Neuronal stem cell (in vitro differentiated cells): ENCODE results near the gene BCL2.

Source experiments
- DNase-seq: peaks from one replicate; pipeline ENCODE4 v3.0.0-alpha.2; 2013; ENCODE audit warnings: low spot score
- H2AFZ ChIP-seq: one replicate; pipeline ENCODE4 v1.6.1; 2013; ENCODE audit warnings: mild to moderate bottlenecking, low read length, inconsistent platforms
- H2AK5ac ChIP-seq: 2 replicates; pipeline ENCODE4 v1.6.1; 2013; ENCODE audit warnings: low read depth, mild to moderate bottlenecking, inconsistent platforms, low read length, moderate library complexity, mixed read lengths
- H2BK120ac ChIP-seq: 2 replicates; pipeline ENCODE4 v1.6.1; 2013; ENCODE audit warnings: low read depth, mild to moderate bottlenecking, inconsistent platforms, low read length, moderate library complexity, mixed read lengths
- H2BK12ac ChIP-seq: one replicate; pipeline ENCODE4 v1.6.1; 2013; ENCODE audit warnings: low read length, inconsistent platforms
- H2BK15ac ChIP-seq: 2 replicates; pipeline ENCODE4 v1.6.1; 2013; ENCODE audit warnings: mild to moderate bottlenecking, low read length, inconsistent platforms, mixed read lengths
- H2BK5ac ChIP-seq: one replicate; pipeline ENCODE4 v1.6.1; 2013; ENCODE audit warnings: inconsistent platforms, mild to moderate bottlenecking, low read length, moderate library complexity
- H3K14ac ChIP-seq: one replicate; pipeline ENCODE4 v1.6.1; 2013; ENCODE audit warnings: low read length, inconsistent platforms
- H3K18ac ChIP-seq: 2 replicates; pipeline ENCODE4 v1.6.1; 2013; ENCODE audit warnings: low read length, inconsistent platforms
- H3K23ac ChIP-seq: 2 replicates; pipeline ENCODE4 v1.6.1; 2013; ENCODE audit warnings: low read depth, mild to moderate bottlenecking, mixed read lengths, low read length, inconsistent platforms; ENCODE audit not compliant: poor library complexity
- H3K27ac ChIP-seq: replicated peaks from 3 replicates; pipeline ENCODE4 v1.5.1; 2013; ENCODE audit warnings: low read length, inconsistent platforms
- H3K27me3 ChIP-seq, 3 experiments: 2 replicates each; pipeline ENCODE4 v1.6.1; 2013; ENCODE audit warnings: low read length in 3 of 3, mild to moderate bottlenecking in 2 of 3, inconsistent platforms in 1 of 3, low read depth in 1 of 3, mixed read lengths in 1 of 3, moderate library complexity in 1 of 3; ENCODE audit not compliant: control insufficient read depth in 3 of 3, insufficient read depth in 3 of 3
- H3K36me3 ChIP-seq, 2 donors: replicated peaks in 1 of 2; 2 replicates each; pipeline ENCODE4 v1.6.1; 2013; ENCODE audit warnings: low read length in 2 of 2; ENCODE audit not compliant: control insufficient read depth in 2 of 2, insufficient read depth in 2 of 2
- H3K4ac ChIP-seq: 2 replicates; pipeline ENCODE4 v1.6.1; 2013; ENCODE audit warnings: inconsistent platforms, mild to moderate bottlenecking, low read length, moderate library complexity
- H3K4me1 ChIP-seq, 2 donors: 1 replicate in 1 of 2; 2 replicates in 1 of 2; pipeline ENCODE4 v1.6.1; 2013; ENCODE audit warnings: low read length in 2 of 2, low read depth in 1 of 2; ENCODE audit not compliant: control insufficient read depth in 2 of 2, insufficient read depth in 1 of 2
- H3K4me2 ChIP-seq: one replicate; pipeline ENCODE4 v1.6.1; 2013; ENCODE audit warnings: mild to moderate bottlenecking, low read length, inconsistent platforms; ENCODE audit not compliant: insufficient read depth, poor library complexity, severe bottlenecking
- H3K4me3 ChIP-seq, 2 donors: 2 replicates each; pipeline ENCODE4 v1.5.1; 2013; ENCODE audit warnings: low read length in 2 of 2, mild to moderate bottlenecking in 2 of 2, inconsistent platforms in 1 of 2, moderate library complexity in 1 of 2
- H3K79me1 ChIP-seq: one replicate; pipeline ENCODE4 v1.6.1; 2013; ENCODE audit warnings: low read depth, mild to moderate bottlenecking, inconsistent platforms, low read length, moderate library complexity
- H3K9ac ChIP-seq: one replicate; pipeline ENCODE4 v1.6.1; 2013; ENCODE audit warnings: mild to moderate bottlenecking, low read depth, low read length, inconsistent platforms; ENCODE audit not compliant: poor library complexity
- H3K9me3 ChIP-seq, 2 donors: replicated peaks in 1 of 2; 2 replicates each; pipeline versions ENCODE3 to v1.6.1; 2013; ENCODE audit warnings: low read length in 2 of 2, mild to moderate bottlenecking in 2 of 2, inconsistent platforms in 1 of 2, low read depth in 1 of 2, mixed read lengths in 1 of 2, moderate library complexity in 1 of 2; ENCODE audit not compliant: control insufficient read depth in 2 of 2, insufficient read depth in 1 of 2
- H4K8ac ChIP-seq: one replicate; pipeline ENCODE4 v1.6.1; 2013; ENCODE audit warnings: low read depth, mild to moderate bottlenecking, inconsistent platforms, low read length, moderate library complexity
- H4K91ac ChIP-seq: one replicate; pipeline ENCODE4 v1.6.1; 2013; ENCODE audit warnings: low read length, low read depth, mild to moderate bottlenecking, inconsistent platforms; ENCODE audit not compliant: poor library complexity
- WGBS, 2 donors: extraction: QIAGEN DNeasy Blood & Tissue Kit; methylation state at CpG; one replicate each; pipeline ENCODE4 v1.1.7; 2013; ENCODE audit warnings: missing lambda C conversion rate in 2 of 2, mixed read lengths in 1 of 2; ENCODE audit not compliant: insufficient read length in 2 of 2, insufficient replicate concordance in 1 of 2; ENCODE audit errors: extremely low coverage in 2 of 2; 5-methylcytosine and 5-hydroxymethylcytosine counted together

BCL2 gene

GRCh38 chr18:63315131-63315662 is 4.4 kb downstream of the BCL2 start:
- Histone ChIP-seq H3K18ac (no peak overlapping the region), H3K4me2 (no peak overlapping the region), H4K8ac (no peak overlapping the region), H3K4ac (no peak overlapping the region), H2BK5ac (no peak overlapping the region), H2AK5ac (no peak overlapping the region), H3K27me3 (no peaks in the 10 kb centered on the region), H3K79me1 (no peaks in the 10 kb centered on the region), H2BK15ac (no peak overlapping the region), H2BK120ac (no peak overlapping the region), H3K36me3 (peaks cover 0 to 3% of the 10 kb centered on the region in 2 donors), H3K23ac (no peak overlapping the region), H3K4me3 (no peak overlapping the region), H3K14ac (no peak overlapping the region), H3K9me3 (no peaks in the 10 kb centered on the region), H3K9ac (no peak overlapping the region), H3K4me1 (peaks cover 5 to 12% of the 10 kb centered on the region in 2 donors), H4K91ac (no peak overlapping the region), H2AFZ (no peak overlapping the region), H2BK12ac (no peak overlapping the region), H3K27ac (no peak overlapping the region)
- WGBS, 2 donors = no CpG with 5 or more reads among the region's 3 CpGs
- no peak for DNase-seq

GRCh38 chr18:63314062-63314790 is 5.3 kb downstream of the BCL2 start:
- H3K4me2 ChIP-seq = no peak overlapping the region
- no peak overlapping the region for H2AFZ ChIP-seq
- no peak overlapping the region for H3K23ac ChIP-seq
- no CpG with 5 or more reads among the region's 4 CpGs for WGBS, 2 donors
- H2BK12ac ChIP-seq = no peak overlapping the region
- H3K27me3 ChIP-seq = no peaks in the 10 kb centered on the region
- no peak overlapping the region for H3K4me3 ChIP-seq
- no peak overlapping the region for H4K8ac ChIP-seq
- H3K9me3 ChIP-seq = no peaks in the 10 kb centered on the region
- no peak overlapping the region for H3K18ac ChIP-seq
- H3K4ac ChIP-seq = no peak overlapping the region
- no peak overlapping the region for H3K27ac ChIP-seq
- peaks cover 3% of the 10 kb centered on the region for H3K79me1 ChIP-seq
- no peak overlapping the region for H2AK5ac ChIP-seq
- no peak for DNase-seq
- no peak overlapping the region for H3K9ac ChIP-seq
- H2BK120ac ChIP-seq = no peak overlapping the region
- no peak overlapping the region for H2BK5ac ChIP-seq
- H4K91ac ChIP-seq = no peak overlapping the region
- peaks cover 7 to 12% of the 10 kb centered on the region in 2 donors for H3K4me1 ChIP-seq
- no peak overlapping the region for H2BK15ac ChIP-seq
- no peak overlapping the region for H3K14ac ChIP-seq
- peaks cover 1 to 3% of the 10 kb centered on the region in 2 donors for H3K36me3 ChIP-seq

- Histone ChIP-seq H3K27ac (no peak overlapping the region), H2BK120ac (no peak overlapping the region), H3K14ac (no peak overlapping the region), H3K36me3 (peaks cover 1 to 3% of the 10 kb centered on the region in 2 donors), H3K9ac (no peak overlapping the region), H2AK5ac (no peak overlapping the region), H3K4me1 (peaks cover 7 to 12% of the 10 kb centered on the region in 2 donors), H2BK12ac (no peak overlapping the region), H2BK5ac (no peak overlapping the region), H2AFZ (no peak overlapping the region), H4K8ac (no peak overlapping the region), H2BK15ac (no peak overlapping the region), H4K91ac (no peak overlapping the region), H3K9me3 (no peaks in the 10 kb centered on the region), H3K4ac (no peak overlapping the region), H3K23ac (no peak overlapping the region), H3K4me2 (no peak overlapping the region), H3K27me3 (no peaks in the 10 kb centered on the region), H3K79me1 (peaks cover 3% of the 10 kb centered on the region), H3K4me3 (no peak overlapping the region), H3K18ac (no peak overlapping the region)
- no peak for DNase-seq
- no CpG with 5 or more reads among the region's 5 CpGs for WGBS, 2 donors
Measured at GRCh38 chr18:63313396-63313917, 6.1 kb downstream of the BCL2 start.

GRCh38 chr18:63312737-63313395 is 6.7 kb downstream of the BCL2 start:
- peaks cover 1 to 3% of the 10 kb centered on the region in 2 donors for H3K36me3 ChIP-seq
- no peak overlapping the region for H2BK15ac ChIP-seq
- no peak overlapping the region for H2BK5ac ChIP-seq
- no peak overlapping the region for H3K27ac ChIP-seq
- no peak overlapping the region for H3K9ac ChIP-seq
- H3K9me3 ChIP-seq = no peaks in the 10 kb centered on the region
- no peak overlapping the region for H2AK5ac ChIP-seq
- no peak overlapping the region for H3K4me3 ChIP-seq
- H2BK120ac ChIP-seq = no peak overlapping the region
- no peak overlapping the region for H2AFZ ChIP-seq
- H3K4me1 ChIP-seq = peaks cover 11 to 14% of the 10 kb centered on the region in 2 donors
- H3K27me3 ChIP-seq = no peaks in the 10 kb centered on the region
- peaks cover 3% of the 10 kb centered on the region for H3K79me1 ChIP-seq
- WGBS, 2 donors = no CpG with 5 or more reads among the region's 5 CpGs
- H3K4me2 ChIP-seq = no peak overlapping the region
- H2BK12ac ChIP-seq = no peak overlapping the region
- H3K4ac ChIP-seq = no peak overlapping the region
- no peak for DNase-seq
- no peak overlapping the region for H4K91ac ChIP-seq
- H3K18ac ChIP-seq = no peak overlapping the region
- H4K8ac ChIP-seq = no peak overlapping the region
- no peak overlapping the region for H3K23ac ChIP-seq
- H3K14ac ChIP-seq = no peak overlapping the region
